Measurements from ENCODE around the gene DIS3L2.
"Not testable (repeated sequence)": the region's sequence is repeated elsewhere in the genome, so short reads cannot be mapped to it uniquely, and the experiment has no call there.

The DIS3L2 gene

DNA sequence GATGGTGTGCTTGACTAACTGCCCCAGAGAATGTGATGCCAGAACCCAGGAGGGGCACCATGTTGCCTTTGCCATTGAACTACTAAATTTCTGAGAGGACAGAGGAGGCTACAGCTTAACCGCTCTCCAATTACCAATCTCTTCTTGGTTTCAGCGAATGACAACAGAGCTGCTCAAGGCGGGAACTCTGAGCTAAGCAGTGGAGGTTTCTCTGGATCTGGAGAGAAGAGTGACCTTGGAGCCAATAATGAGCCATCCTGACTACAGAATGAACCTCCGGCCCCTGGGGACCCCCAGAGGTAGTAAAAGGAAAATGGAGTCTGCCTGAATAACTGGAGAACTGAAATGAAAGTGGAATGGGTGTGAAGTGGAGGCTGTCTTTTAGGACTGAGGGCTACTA, 53.2 kb downstream of the DIS3L2 start:
- no peaks in the 10 kb centered on the region for H3K27me3 ChIP-seq (ENCODE audit: control insufficient read depth, insufficient read depth, low read length)
- H3K27ac ChIP-seq (ENCODE audit: low read depth, low read length): no peak overlapping the region
- H3K9me3 ChIP-seq (ENCODE audit: control insufficient read depth, insufficient read depth, low read length): no peaks in the 10 kb centered on the region
- no peak overlapping the region for H3K4me3 ChIP-seq (ENCODE audit: low read depth, low read length)
- no peak overlapping the region for H3K9ac ChIP-seq (ENCODE audit: low read depth, low read length)
- H3K4me1 ChIP-seq (ENCODE audit: control insufficient read depth, insufficient read depth, low read length): peaks cover 2% of the 10 kb centered on the region; the same call in 1 of the 2 replicates
- peaks cover 12% of the 10 kb centered on the region; the same call in 1 of the 2 replicates for H3K36me3 ChIP-seq (ENCODE audit: control insufficient read depth, insufficient read depth, low read length)

DNA sequence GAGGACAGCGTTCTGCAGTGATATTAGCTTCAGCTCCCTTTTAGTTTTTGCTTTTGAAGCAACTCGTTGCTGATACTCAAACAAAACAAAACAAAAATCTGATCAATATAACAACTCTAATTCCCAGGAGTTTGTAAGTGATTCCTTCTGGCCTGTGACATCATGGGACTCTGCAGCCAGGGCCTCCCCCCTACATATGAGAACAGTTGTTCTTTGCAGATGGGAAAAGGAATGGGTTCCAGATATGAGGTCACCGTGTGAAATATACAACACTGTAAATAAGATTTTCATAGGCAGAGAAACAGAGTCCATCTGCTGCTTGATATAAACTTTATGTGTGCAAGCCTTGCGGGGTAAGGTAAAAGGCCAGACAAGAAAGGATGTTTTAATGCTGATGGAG, 56.7 kb downstream of the DIS3L2 start:
- H3K27me3 ChIP-seq (ENCODE audit: control insufficient read depth, insufficient read depth, low read length): no peaks in the 10 kb centered on the region
- no peak overlapping the region for H3K4me3 ChIP-seq (ENCODE audit: low read depth, low read length)
- peaks cover 12% of the 10 kb centered on the region; the same call in 1 of the 2 replicates for H3K36me3 ChIP-seq (ENCODE audit: control insufficient read depth, insufficient read depth, low read length)
- H3K9ac ChIP-seq (ENCODE audit: low read depth, low read length): no peak overlapping the region
- no peaks in the 10 kb centered on the region for H3K4me1 ChIP-seq (ENCODE audit: control insufficient read depth, insufficient read depth, low read length)
- H3K27ac ChIP-seq (ENCODE audit: low read depth, low read length): no peak overlapping the region
- no peaks in the 10 kb centered on the region for H3K9me3 ChIP-seq (ENCODE audit: control insufficient read depth, insufficient read depth, low read length)

DNA sequence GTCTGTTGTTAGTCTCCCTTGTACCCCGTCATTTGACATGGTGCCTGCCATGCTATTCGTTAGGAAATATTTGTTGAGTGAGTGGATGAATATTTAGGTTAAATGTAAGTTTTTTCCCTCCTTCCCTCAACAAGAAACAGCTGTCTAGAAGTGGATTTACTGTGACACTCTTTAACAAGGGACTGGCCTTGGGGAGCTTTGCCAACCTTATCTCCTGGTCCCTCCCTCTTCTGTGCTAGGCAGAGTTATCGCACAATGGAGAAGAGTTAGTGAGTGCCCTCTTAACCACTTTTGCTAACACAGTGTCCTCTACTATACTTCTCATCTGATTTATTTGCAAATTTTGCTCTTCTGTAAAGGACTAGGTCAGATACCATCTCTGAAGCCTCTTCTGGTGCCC, 61.2 kb downstream of the DIS3L2 start:
- Histone ChIP-seq H3K9ac (ENCODE audit: low read depth, low read length) (no peak overlapping the region), H3K27me3 (ENCODE audit: control insufficient read depth, insufficient read depth, low read length) (no peaks in the 10 kb centered on the region), H3K9me3 (ENCODE audit: control insufficient read depth, insufficient read depth, low read length) (no peaks in the 10 kb centered on the region), H3K36me3 (ENCODE audit: control insufficient read depth, insufficient read depth, low read length) (peaks cover 16% of the 10 kb centered on the region), H3K27ac (ENCODE audit: low read depth, low read length) (no peak overlapping the region), H3K4me1 (ENCODE audit: control insufficient read depth, insufficient read depth, low read length) (no peaks in the 10 kb centered on the region), H3K4me3 (ENCODE audit: low read depth, low read length) (no peak overlapping the region)

DNA sequence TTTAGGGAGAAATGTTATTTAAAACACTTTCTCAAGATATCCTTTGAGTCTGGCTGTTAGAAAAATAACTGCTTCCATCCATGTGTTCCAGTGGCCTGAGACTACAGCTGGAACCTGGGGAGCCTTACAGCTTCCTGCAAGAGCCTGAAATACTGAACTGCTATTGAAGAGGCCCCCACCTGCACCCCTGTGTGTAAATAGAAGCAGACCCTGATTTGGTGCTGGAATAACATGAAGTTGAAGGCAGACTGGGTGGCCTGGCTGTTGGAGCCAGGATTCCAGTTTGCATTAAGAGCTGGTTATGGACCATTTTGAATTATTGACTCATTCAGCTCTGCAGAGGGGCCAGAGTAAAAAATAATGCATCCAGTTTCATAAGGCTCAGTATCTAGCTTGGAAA, 61.9 kb downstream of the DIS3L2 start:
- Histone ChIP-seq H3K9me3 (ENCODE audit: control insufficient read depth, insufficient read depth, low read length) (no peaks in the 10 kb centered on the region), H3K27ac (ENCODE audit: low read depth, low read length) (no peak overlapping the region), H3K27me3 (ENCODE audit: control insufficient read depth, insufficient read depth, low read length) (no peaks in the 10 kb centered on the region)

DNA sequence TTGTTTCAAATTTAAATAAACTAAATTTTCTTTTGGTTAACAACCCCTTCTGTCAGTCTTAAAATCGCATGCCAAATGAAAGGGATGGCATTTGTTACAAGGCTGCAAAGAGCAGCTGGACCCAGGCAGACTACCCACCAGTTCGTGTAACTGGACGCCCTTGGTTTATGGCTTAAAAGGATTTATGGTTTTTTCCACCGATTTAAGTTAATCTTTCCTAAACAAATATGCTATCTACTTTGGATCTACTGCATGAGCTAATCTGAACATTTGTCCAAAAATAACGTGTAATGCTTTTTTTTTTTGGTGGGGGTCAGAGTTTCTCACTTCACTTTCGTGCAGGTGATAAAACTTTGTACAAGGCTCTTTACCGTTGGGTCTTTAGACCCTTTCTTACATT, 62.9 kb downstream of the DIS3L2 start:
- Histone ChIP-seq H3K27ac (ENCODE audit: low read depth, low read length) (no peak overlapping the region), H3K9me3 (ENCODE audit: control insufficient read depth, insufficient read depth, low read length) (no peaks in the 10 kb centered on the region), H3K27me3 (ENCODE audit: control insufficient read depth, insufficient read depth, low read length) (no peaks in the 10 kb centered on the region), H3K9ac (ENCODE audit: low read depth, low read length) (no peak overlapping the region), H3K36me3 (ENCODE audit: control insufficient read depth, insufficient read depth, low read length) (peaks cover 16% of the 10 kb centered on the region), H3K4me3 (ENCODE audit: low read depth, low read length) (no peak overlapping the region), H3K4me1 (ENCODE audit: control insufficient read depth, insufficient read depth, low read length) (no peaks in the 10 kb centered on the region)

More for the DNA sequence above, 61.9 kb downstream of the DIS3L2 start:
- no peak overlapping the region for H3K4me3 ChIP-seq (ENCODE audit: low read depth, low read length)
- peaks cover 16% of the 10 kb centered on the region for H3K36me3 ChIP-seq (ENCODE audit: control insufficient read depth, insufficient read depth, low read length)
- H3K9ac ChIP-seq (ENCODE audit: low read depth, low read length): no peak overlapping the region
- H3K4me1 ChIP-seq (ENCODE audit: control insufficient read depth, insufficient read depth, low read length): no peaks in the 10 kb centered on the region

DNA sequence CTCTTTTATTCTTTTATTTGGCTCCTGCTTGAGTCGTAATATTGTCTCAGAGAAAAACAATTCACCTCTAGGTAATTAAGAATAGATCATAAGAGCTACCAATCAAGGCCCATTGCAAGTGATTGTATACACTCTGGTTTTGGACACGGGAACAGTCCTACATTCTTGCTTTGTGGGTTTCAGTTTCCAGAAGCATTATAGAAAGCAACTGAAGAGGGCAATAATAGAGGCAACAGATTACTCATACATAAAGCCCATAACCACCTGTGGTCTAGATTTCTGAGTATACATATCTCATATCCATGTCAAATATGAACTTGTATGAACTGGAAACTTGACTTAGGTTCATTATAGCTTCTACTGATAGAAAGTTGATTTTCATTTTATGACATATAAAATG, 65.4 kb downstream of the DIS3L2 start:
- no peak overlapping the region for H3K27ac ChIP-seq (ENCODE audit: low read depth, low read length)
- no peak overlapping the region for H3K9ac ChIP-seq (ENCODE audit: low read depth, low read length)
- H3K4me1 ChIP-seq (ENCODE audit: control insufficient read depth, insufficient read depth, low read length): no peaks in the 10 kb centered on the region
- H3K27me3 ChIP-seq (ENCODE audit: control insufficient read depth, insufficient read depth, low read length): no peaks in the 10 kb centered on the region
- no peak overlapping the region for H3K4me3 ChIP-seq (ENCODE audit: low read depth, low read length)
- no peaks in the 10 kb centered on the region for H3K9me3 ChIP-seq (ENCODE audit: control insufficient read depth, insufficient read depth, low read length)
- H3K36me3 ChIP-seq (ENCODE audit: control insufficient read depth, insufficient read depth, low read length): peaks cover 16% of the 10 kb centered on the region

DNA sequence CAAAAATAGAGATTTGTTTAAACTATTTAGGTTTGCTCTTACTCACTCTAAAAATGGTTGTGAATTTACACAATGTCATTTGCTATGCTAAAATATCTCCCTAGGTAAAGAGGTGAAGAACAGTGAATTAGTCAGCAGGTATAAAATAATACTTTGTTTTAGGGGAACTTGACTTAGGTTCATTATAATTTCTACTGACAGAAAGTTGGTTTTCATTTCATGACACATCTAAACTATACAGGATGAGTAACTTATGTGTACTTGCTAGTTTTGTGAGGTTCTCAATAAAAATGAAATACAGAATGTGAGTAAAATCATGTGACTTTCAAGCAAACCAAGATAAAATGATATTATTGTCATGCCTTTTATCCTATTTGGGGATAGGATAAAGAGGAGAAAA, 66.0 kb downstream of the DIS3L2 start:
- Histone ChIP-seq H3K9ac (ENCODE audit: low read depth, low read length) (no peak overlapping the region), H3K27ac (ENCODE audit: low read depth, low read length) (no peak overlapping the region)

DNA sequence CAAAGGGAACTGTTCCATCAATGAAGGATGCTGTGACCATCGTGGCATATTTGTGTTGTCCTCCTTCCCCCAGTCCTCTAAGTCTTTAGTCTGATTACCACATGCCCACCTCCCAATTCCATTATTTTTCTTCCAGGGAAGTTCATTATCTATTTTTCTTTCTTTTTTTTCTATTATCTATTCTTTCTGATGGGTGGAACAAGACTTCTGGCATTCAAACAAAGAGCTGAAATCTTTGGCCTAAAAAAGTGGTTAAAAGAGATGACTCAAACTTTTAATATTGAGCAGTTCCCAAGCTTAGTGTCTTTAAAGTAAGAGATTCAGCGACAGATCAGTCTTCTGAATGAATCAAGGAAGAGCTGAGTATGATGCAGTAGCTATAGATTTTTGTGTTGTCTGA, 66.6 kb downstream of the DIS3L2 start:
- Histone ChIP-seq H3K36me3 (ENCODE audit: control insufficient read depth, insufficient read depth, low read length) (peaks cover 16% of the 10 kb centered on the region), H3K9me3 (ENCODE audit: control insufficient read depth, insufficient read depth, low read length) (no peaks in the 10 kb centered on the region), H3K4me3 (ENCODE audit: low read depth, low read length) (no peak overlapping the region), H3K4me1 (ENCODE audit: control insufficient read depth, insufficient read depth, low read length) (no peaks in the 10 kb centered on the region), H3K9ac (ENCODE audit: low read depth, low read length) (no peak overlapping the region), H3K27ac (ENCODE audit: low read depth, low read length) (no peak overlapping the region), H3K27me3 (ENCODE audit: control insufficient read depth, insufficient read depth, low read length) (no peaks in the 10 kb centered on the region)

More for the DNA sequence above, 66.0 kb downstream of the DIS3L2 start:
- Histone ChIP-seq H3K36me3 (ENCODE audit: control insufficient read depth, insufficient read depth, low read length) (peaks cover 16% of the 10 kb centered on the region), H3K4me1 (ENCODE audit: control insufficient read depth, insufficient read depth, low read length) (no peaks in the 10 kb centered on the region), H3K27me3 (ENCODE audit: control insufficient read depth, insufficient read depth, low read length) (no peaks in the 10 kb centered on the region), H3K4me3 (ENCODE audit: low read depth, low read length) (no peak overlapping the region), H3K9me3 (ENCODE audit: control insufficient read depth, insufficient read depth, low read length) (no peaks in the 10 kb centered on the region)

DNA sequence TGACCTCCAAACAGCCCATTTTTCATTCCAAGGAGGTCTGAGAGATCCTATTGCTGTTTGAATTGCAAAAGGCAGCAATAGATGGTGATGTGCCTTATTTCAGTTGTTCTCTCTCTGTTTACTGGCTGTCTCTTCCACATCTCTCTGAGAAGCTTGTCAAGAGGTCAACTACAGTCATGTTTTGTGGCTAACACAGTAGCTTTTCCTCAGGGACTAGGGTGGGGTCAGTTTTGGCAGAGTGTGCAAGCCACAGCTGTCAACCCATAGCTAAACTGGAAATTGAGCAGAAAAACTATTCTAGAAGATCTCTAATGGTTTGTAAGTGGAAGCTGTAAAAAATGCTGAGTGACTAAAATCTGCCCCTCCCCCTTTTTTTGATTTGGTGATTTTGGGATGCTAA, 67.1 kb downstream of the DIS3L2 start:
- peaks cover 16% of the 10 kb centered on the region for H3K36me3 ChIP-seq (ENCODE audit: control insufficient read depth, insufficient read depth, low read length)
- H3K27ac ChIP-seq (ENCODE audit: low read depth, low read length): no peak overlapping the region
- H3K4me3 ChIP-seq (ENCODE audit: low read depth, low read length): no peak overlapping the region
- no peaks in the 10 kb centered on the region for H3K4me1 ChIP-seq (ENCODE audit: control insufficient read depth, insufficient read depth, low read length)
- no peaks in the 10 kb centered on the region for H3K27me3 ChIP-seq (ENCODE audit: control insufficient read depth, insufficient read depth, low read length)
- H3K9me3 ChIP-seq (ENCODE audit: control insufficient read depth, insufficient read depth, low read length): no peaks in the 10 kb centered on the region
- no peak overlapping the region for H3K9ac ChIP-seq (ENCODE audit: low read depth, low read length)

DNA sequence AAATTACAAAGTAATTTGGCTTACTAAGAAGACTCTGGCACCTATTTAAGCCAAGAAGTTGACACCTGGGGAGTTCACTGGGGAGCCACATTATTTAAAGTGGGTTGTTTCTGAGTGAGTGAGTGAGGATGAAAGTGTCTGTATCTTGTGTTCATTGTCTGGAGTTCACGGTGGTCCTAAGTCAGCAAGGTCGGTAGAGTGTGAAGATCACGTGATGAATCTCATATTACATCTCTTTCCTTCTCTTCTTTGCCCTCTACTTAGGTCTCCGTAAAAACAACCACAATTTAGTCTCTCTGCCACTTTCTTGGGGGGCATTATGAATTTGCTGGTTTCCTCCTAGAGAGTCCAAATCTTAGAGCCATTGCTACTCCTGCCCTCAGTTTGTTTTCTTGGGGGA, 67.8 kb downstream of the DIS3L2 start:
- Histone ChIP-seq H3K4me1 (ENCODE audit: control insufficient read depth, insufficient read depth, low read length) (no peaks in the 10 kb centered on the region), H3K4me3 (ENCODE audit: low read depth, low read length) (no peak overlapping the region), H3K27ac (ENCODE audit: low read depth, low read length) (no peak overlapping the region), H3K36me3 (ENCODE audit: control insufficient read depth, insufficient read depth, low read length) (peaks cover 10% of the 10 kb centered on the region), H3K27me3 (ENCODE audit: control insufficient read depth, insufficient read depth, low read length) (no peaks in the 10 kb centered on the region), H3K9ac (ENCODE audit: low read depth, low read length) (no peak overlapping the region), H3K9me3 (ENCODE audit: control insufficient read depth, insufficient read depth, low read length) (no peaks in the 10 kb centered on the region)

DNA sequence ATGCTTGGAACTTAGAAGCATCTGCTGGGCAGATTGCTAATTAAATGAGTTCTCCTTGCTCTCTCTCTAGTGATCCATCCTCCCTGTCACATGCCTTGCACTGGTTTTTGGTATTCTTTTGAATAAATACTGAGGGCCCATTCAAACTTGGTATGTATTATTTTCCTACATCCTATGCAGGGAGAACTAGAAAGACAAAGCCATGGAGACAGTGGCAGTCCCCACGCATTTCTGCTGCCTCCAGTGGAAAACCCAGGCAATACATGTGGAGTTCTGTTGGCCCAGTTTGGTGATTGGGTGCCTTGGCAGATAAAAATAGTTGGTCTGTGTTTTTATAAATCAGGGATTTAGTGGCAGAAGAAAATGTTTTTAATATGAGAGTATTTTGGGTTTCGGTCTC, 68.7 kb downstream of the DIS3L2 start:
- Histone ChIP-seq H3K27me3 (ENCODE audit: control insufficient read depth, insufficient read depth, low read length) (no peaks in the 10 kb centered on the region), H3K9ac (ENCODE audit: low read depth, low read length) (no peak overlapping the region), H3K9me3 (ENCODE audit: control insufficient read depth, insufficient read depth, low read length) (no peaks in the 10 kb centered on the region), H3K4me1 (ENCODE audit: control insufficient read depth, insufficient read depth, low read length) (no peaks in the 10 kb centered on the region), H3K36me3 (ENCODE audit: control insufficient read depth, insufficient read depth, low read length) (peaks cover 1% of the 10 kb centered on the region; the same call in 1 of the 2 replicates), H3K27ac (ENCODE audit: low read depth, low read length) (no peak overlapping the region), H3K4me3 (ENCODE audit: low read depth, low read length) (no peak overlapping the region)

DNA sequence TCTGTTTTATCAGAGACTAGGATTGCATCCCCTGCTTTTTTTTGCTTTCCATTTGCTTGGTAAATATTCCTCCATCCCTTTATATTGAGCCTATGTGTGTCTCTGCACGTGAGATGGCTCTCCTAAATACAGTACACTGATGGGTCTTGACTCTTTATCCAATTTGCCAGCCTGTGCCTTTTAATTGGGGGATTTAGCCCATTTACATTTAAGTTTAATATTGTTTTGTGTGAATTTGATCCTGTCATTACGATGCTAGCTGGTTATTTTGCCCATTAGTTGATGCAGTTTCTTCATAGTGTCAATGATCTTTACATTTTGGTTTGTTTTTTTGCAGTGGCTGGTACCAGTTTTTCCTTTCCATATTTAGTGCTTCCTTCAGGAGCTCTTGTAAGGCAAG, 73.8 kb downstream of the DIS3L2 start:
- H3K27me3 ChIP-seq (ENCODE audit: control insufficient read depth, insufficient read depth, low read length); H3K9me3 ChIP-seq (ENCODE audit: control insufficient read depth, insufficient read depth, low read length); H3K27ac ChIP-seq (ENCODE audit: low read depth, low read length); H3K36me3 ChIP-seq (ENCODE audit: control insufficient read depth, insufficient read depth, low read length); H3K4me3 ChIP-seq (ENCODE audit: low read depth, low read length); H3K9ac ChIP-seq (ENCODE audit: low read depth, low read length): not testable (repeated sequence)
- peaks cover 16% of the 10 kb centered on the region for H3K4me1 ChIP-seq (ENCODE audit: control insufficient read depth, insufficient read depth, low read length)

Data from HUES48 (cell line).